ENCODE measurements around the gene SDE2. TPM values are rescaled to one million over a fixed set of nuclear protein-coding genes. Genes with fewer than 3 reads are reported as not detected.
"Not testable (repeated sequence)": the region's sequence is repeated elsewhere in the genome, so short reads cannot be mapped to it uniquely, and the experiment has no call there.

The SDE2 gene
- total RNA-seq, 1 experiment from 2014 or later = 18.3 TPM

DNA sequence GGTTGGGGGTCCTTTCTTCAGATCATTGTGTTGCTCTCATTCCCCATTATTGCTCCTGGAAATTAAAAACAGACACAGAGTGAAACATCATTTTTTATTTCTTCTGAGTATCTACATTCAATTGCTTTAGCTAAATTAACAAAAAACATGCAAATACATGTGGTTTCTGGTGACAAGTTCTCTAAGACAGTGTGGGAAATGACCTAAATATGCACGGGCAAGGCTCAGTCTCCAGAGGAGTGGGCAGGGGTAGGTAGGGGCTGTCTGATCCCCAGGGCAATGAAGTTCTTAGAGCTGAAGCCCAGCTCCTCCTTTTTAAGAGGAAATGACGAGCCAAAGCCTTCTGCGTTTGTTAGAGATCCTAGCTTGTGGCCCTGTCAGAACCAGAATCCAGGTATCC, 62.6 kb downstream of the SDE2 start:
- Histone ChIP-seq H3K4me1 (ENCODE audit: control insufficient read depth, insufficient read depth, low read length) (no peaks in the 10 kb centered on the region), H3K36me3 (ENCODE audit: control insufficient read depth, insufficient read depth, low read length) (no peaks in the 10 kb centered on the region), H3K27ac (ENCODE audit: low read length) (no peak overlapping the region), H3K27me3 (ENCODE audit: control insufficient read depth, insufficient read depth, low read length) (no peaks in the 10 kb centered on the region), H3K9me3 (ENCODE audit: control insufficient read depth, insufficient read depth, low read depth, low read length) (no peaks in the 10 kb centered on the region), H3K4me3 (ENCODE audit: low read depth in 2 of 2, low read length in 2 of 2) (no peak overlapping the region)
- no TSS peak for BruUV-seq (replicated peaks)
- ChIA-PET POLR2A (interaction anchor here (0.6 kb wide), 1 partner anchor 39 kb away, joined by 3 read pairs; no protein-coding TSS in a partner anchor), CTCF (no interaction called here)
- in situ Hi-C loops (cut with HindIII; ENCODE audit: low pct_unique_long_range_greater_than_20kb, low sequenced_read_pairs) = no loop called here
- DNase-seq (ENCODE audit: low read depth, low spot score) (no peak), ATAC-seq (no peak)
- no peak for TF ChIP-seq POLR2AphosphoS5 (IDR thresholded peaks at IDR 0.05; ENCODE audit: low read depth, low read length)
- TF ChIP-seq SIN3A (IDR thresholded peaks at IDR 0.05; ENCODE audit: borderline replicate concordance, insufficient read depth, low read depth, low read length) = no peak
- no peak for TF ChIP-seq CTCF (IDR thresholded peaks at IDR 0.05)
- TF ChIP-seq, protein P1, sequence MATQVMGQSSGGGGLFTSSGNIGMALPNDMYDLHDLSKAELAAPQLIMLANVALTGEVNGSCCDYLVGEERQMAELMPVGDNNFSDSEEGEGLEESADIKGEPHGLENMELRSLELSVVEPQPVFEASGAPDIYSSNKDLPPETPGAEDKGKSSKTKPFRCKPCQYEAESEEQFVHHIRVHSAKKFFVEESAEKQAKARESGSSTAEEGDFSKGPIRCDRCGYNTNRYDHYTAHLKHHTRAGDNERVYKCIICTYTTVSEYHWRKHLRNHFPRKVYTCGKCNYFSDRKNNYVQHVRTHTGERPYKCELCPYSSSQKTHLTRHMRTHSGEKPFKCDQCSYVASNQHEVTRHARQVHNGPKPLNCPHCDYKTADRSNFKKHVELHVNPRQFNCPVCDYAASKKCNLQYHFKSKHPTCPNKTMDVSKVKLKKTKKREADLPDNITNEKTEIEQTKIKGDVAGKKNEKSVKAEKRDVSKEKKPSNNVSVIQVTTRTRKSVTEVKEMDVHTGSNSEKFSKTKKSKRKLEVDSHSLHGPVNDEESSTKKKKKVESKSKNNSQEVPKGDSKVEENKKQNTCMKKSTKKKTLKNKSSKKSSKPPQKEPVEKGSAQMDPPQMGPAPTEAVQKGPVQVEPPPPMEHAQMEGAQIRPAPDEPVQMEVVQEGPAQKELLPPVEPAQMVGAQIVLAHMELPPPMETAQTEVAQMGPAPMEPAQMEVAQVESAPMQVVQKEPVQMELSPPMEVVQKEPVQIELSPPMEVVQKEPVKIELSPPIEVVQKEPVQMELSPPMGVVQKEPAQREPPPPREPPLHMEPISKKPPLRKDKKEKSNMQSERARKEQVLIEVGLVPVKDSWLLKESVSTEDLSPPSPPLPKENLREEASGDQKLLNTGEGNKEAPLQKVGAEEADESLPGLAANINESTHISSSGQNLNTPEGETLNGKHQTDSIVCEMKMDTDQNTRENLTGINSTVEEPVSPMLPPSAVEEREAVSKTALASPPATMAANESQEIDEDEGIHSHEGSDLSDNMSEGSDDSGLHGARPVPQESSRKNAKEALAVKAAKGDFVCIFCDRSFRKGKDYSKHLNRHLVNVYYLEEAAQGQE (IDR thresholded peaks at IDR 0.05; ENCODE audit: insufficient read depth in 1 of 2, low read depth in 2 of 2, low read length in 1 of 2) = no peak
- TF ChIP-seq TCF7L2 (IDR thresholded peaks at IDR 0.05; ENCODE audit: low read depth, low read length) = no peak
- intact Hi-C loops (cut with micrococcal nuclease; ENCODE audit: unreplicated experiment) = no loop called here

GRCh38 chr1:225936086-225936485, 63.1 kb downstream of the SDE2 start:
- ATAC-seq; in situ Hi-C loops (cut with HindIII; ENCODE audit: low pct_unique_long_range_greater_than_20kb, low sequenced_read_pairs); intact Hi-C loops (cut with micrococcal nuclease; ENCODE audit: unreplicated experiment); POLR2A ChIA-PET; BruUV-seq (replicated peaks); CTCF ChIA-PET; H3K4me1 ChIP-seq (ENCODE audit: control insufficient read depth, insufficient read depth, low read length); H3K36me3 ChIP-seq (ENCODE audit: control insufficient read depth, insufficient read depth, low read length); H3K27me3 ChIP-seq (ENCODE audit: control insufficient read depth, insufficient read depth, low read length); H3K27ac ChIP-seq (ENCODE audit: low read length); H3K9me3 ChIP-seq (ENCODE audit: control insufficient read depth, insufficient read depth, low read depth, low read length); H3K4me3 ChIP-seq (ENCODE audit: low read depth in 2 of 2, low read length in 2 of 2); DNase-seq (ENCODE audit: low read depth, low spot score): not testable (repeated sequence)

DNA sequence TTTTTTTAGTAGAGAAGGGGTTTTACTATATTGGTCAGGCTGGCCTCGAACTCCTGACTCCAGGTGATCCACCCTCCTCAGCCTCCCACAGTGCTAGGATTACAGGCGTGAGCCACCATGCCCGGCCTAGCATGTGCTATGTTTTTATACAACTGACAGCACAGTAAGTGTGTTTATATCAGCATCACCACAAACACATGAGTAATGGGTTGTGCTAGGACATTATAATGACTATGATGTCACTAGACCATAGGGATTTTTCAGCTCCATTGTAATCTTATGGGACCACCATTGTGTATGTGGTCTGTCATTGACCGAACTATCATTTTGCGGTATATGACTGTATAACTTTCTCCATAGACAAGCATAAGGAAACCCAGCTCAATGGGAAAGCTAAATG, 64.4 kb downstream of the SDE2 start:
- ATAC-seq (no peak), DNase-seq (ENCODE audit: low read depth, low spot score) (no peak)
- intact Hi-C loops (cut with micrococcal nuclease; ENCODE audit: unreplicated experiment) (no loop called here), in situ Hi-C loops (cut with HindIII; ENCODE audit: low pct_unique_long_range_greater_than_20kb, low sequenced_read_pairs) (no loop called here)
- Histone ChIP-seq H3K27me3 (ENCODE audit: control insufficient read depth, insufficient read depth, low read length) (no peaks in the 10 kb centered on the region), H3K4me1 (ENCODE audit: control insufficient read depth, insufficient read depth, low read length) (no peaks in the 10 kb centered on the region), H3K9me3 (ENCODE audit: control insufficient read depth, insufficient read depth, low read depth, low read length) (no peaks in the 10 kb centered on the region), H3K36me3 (ENCODE audit: control insufficient read depth, insufficient read depth, low read length) (no peaks in the 10 kb centered on the region), H3K4me3 (ENCODE audit: low read depth in 2 of 2, low read length in 2 of 2) (no peak overlapping the region), H3K27ac (ENCODE audit: low read length) (no peak overlapping the region)
- no TSS peak for BruUV-seq (replicated peaks)
- ChIA-PET POLR2A (no interaction called here), CTCF (no interaction called here)
- TF ChIP-seq CTCF (IDR thresholded peaks at IDR 0.05) = no peak
- no peak for TF ChIP-seq SIN3A (IDR thresholded peaks at IDR 0.05; ENCODE audit: borderline replicate concordance, insufficient read depth, low read depth, low read length)
- TF ChIP-seq TCF7L2 (IDR thresholded peaks at IDR 0.05; ENCODE audit: low read depth, low read length) = no peak
- no peak for TF ChIP-seq POLR2AphosphoS5 (IDR thresholded peaks at IDR 0.05; ENCODE audit: low read depth, low read length)
- TF ChIP-seq, protein P1 (IDR thresholded peaks at IDR 0.05; ENCODE audit: insufficient read depth in 1 of 2, low read depth in 2 of 2, low read length in 1 of 2) = no peak
